ENCODE results near the gene ANKFY1.

- TF ChIP-seq CTCF (IDR thresholded peaks at IDR 0.05) (no peak), POLR2A (IDR thresholded peaks at IDR 0.05) (no peak)
These were observed 144.5 kb downstream of the ANKFY1 start for GRCh38 chr17:4119299-4119698.

Measured in body of pancreas (tissue), 4 donors.